ENCODE measurements around the gene FHL2.

GRCh38 chr2:105398336-105399206 lies at the start of gene FHL2:
- TF ChIP-seq, protein P1, sequence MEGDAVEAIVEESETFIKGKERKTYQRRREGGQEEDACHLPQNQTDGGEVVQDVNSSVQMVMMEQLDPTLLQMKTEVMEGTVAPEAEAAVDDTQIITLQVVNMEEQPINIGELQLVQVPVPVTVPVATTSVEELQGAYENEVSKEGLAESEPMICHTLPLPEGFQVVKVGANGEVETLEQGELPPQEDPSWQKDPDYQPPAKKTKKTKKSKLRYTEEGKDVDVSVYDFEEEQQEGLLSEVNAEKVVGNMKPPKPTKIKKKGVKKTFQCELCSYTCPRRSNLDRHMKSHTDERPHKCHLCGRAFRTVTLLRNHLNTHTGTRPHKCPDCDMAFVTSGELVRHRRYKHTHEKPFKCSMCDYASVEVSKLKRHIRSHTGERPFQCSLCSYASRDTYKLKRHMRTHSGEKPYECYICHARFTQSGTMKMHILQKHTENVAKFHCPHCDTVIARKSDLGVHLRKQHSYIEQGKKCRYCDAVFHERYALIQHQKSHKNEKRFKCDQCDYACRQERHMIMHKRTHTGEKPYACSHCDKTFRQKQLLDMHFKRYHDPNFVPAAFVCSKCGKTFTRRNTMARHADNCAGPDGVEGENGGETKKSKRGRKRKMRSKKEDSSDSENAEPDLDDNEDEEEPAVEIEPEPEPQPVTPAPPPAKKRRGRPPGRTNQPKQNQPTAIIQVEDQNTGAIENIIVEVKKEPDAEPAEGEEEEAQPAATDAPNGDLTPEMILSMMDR (IDR thresholded peaks at IDR 0.05): peak; percentile 48
- TF ChIP-seq EZH2 (IDR thresholded peaks at IDR 0.05; ENCODE audit: borderline replicate concordance, insufficient read depth, low read depth, low read length, poor library complexity, severe bottlenecking): no peak

Data from B cell (primary cell).